HEK293T (cell line): ENCODE results near the gene LPIN2.

Experiments
- ARNT ChIP-seq: fragments of 450-650 bp; IDR thresholded peaks from 2 replicates; pipeline ENCODE4 v1.6.1; 2017; ENCODE audit warnings: mild to moderate bottlenecking
- BHLHE40 ChIP-seq: fragments of 450-650 bp; IDR thresholded peaks from 2 replicates; pipeline ENCODE4 v1.6.1; 2016; ENCODE audit warnings: mild to moderate bottlenecking, moderate library complexity, borderline replicate concordance
- CTBP1 ChIP-seq: fragments of 450-650 bp; IDR thresholded peaks from 2 replicates; pipeline ENCODE4 v1.6.1; 2016; ENCODE audit warnings: borderline replicate concordance
- ELF4 ChIP-seq: fragments of 450-650 bp; IDR thresholded peaks from 2 replicates; pipeline ENCODE4 v1.6.1; 2017; ENCODE audit warnings: antibody characterized with exemption
- FOXA1 ChIP-seq: fragments of 450-650 bp; IDR thresholded peaks from 2 replicates; pipeline ENCODE4 v1.6.1; 2016; ENCODE audit warnings: mild to moderate bottlenecking
- FOXK2 ChIP-seq: fragments of 450-650 bp; IDR thresholded peaks from 2 replicates; pipeline ENCODE4 v1.6.1; 2016; ENCODE audit warnings: mild to moderate bottlenecking
- FOXM1 ChIP-seq: fragments of 450-650 bp; IDR thresholded peaks from 2 replicates; pipeline ENCODE4 v1.6.1; 2017; ENCODE audit warnings: mild to moderate bottlenecking, borderline replicate concordance
- HDGF ChIP-seq: fragments of 450-650 bp; IDR thresholded peaks from 2 replicates; pipeline ENCODE4 v1.6.1; 2017; ENCODE audit warnings: antibody characterized with exemption, borderline replicate concordance
- LEF1 ChIP-seq: fragments of 450-650 bp; IDR thresholded peaks from 2 replicates; pipeline ENCODE4 v1.6.1; 2017; ENCODE audit warnings: mild to moderate bottlenecking, borderline replicate concordance
- NFRKB ChIP-seq: fragments of 450-650 bp; IDR thresholded peaks from 2 replicates; pipeline ENCODE4 v1.6.1; 2016; ENCODE audit warnings: mild to moderate bottlenecking, moderate library complexity
- SP1 ChIP-seq: fragments of 450-650 bp; IDR thresholded peaks from 2 replicates; pipeline ENCODE4 v1.6.1; 2017
- SUZ12 ChIP-seq: fragments of 450-650 bp; IDR thresholded peaks from 2 replicates; pipeline ENCODE4 v1.6.1; 2016; ENCODE audit warnings: mild to moderate bottlenecking
- TARDBP ChIP-seq: fragments of 450-650 bp; IDR thresholded peaks from 2 replicates; pipeline ENCODE4 v1.6.1; 2016
- TF ChIP-seq, protein P1 (sequence below): fragments of 450-650 bp; IDR thresholded peaks from 2 replicates; pipeline ENCODE4 v1.6.1; 2016

GRCh38 chr18:2979129-2979528, 33.8 kb downstream of the LPIN2 start:
- TF ChIP-seq TARDBP (no peak), FOXM1 (no peak), BHLHE40 (no peak), SP1 (no peak), FOXK2 (no peak), ARNT (no peak), NFRKB (no peak), SUZ12 (no peak), FOXA1 (no peak), HDGF (no peak), CTBP1 (no peak), LEF1 (no peak), ELF4 (no peak)
- TF ChIP-seq, protein P1, sequence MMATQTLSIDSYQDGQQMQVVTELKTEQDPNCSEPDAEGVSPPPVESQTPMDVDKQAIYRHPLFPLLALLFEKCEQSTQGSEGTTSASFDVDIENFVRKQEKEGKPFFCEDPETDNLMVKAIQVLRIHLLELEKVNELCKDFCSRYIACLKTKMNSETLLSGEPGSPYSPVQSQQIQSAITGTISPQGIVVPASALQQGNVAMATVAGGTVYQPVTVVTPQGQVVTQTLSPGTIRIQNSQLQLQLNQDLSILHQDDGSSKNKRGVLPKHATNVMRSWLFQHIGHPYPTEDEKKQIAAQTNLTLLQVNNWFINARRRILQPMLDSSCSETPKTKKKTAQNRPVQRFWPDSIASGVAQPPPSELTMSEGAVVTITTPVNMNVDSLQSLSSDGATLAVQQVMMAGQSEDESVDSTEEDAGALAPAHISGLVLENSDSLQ: no peak
